HL-60/S4 (cell line): ENCODE data around the gene ZNF300.

Experiments used
- in situ Hi-C: fragments of 300-500 bp; cut with MboI; formaldehyde crosslinking; loops from 2 replicates; pipeline ENCODE4 v1.14.3; 2022; ENCODE audit warnings: low sequenced_read_pairs

ZNF300 gene

DNA sequence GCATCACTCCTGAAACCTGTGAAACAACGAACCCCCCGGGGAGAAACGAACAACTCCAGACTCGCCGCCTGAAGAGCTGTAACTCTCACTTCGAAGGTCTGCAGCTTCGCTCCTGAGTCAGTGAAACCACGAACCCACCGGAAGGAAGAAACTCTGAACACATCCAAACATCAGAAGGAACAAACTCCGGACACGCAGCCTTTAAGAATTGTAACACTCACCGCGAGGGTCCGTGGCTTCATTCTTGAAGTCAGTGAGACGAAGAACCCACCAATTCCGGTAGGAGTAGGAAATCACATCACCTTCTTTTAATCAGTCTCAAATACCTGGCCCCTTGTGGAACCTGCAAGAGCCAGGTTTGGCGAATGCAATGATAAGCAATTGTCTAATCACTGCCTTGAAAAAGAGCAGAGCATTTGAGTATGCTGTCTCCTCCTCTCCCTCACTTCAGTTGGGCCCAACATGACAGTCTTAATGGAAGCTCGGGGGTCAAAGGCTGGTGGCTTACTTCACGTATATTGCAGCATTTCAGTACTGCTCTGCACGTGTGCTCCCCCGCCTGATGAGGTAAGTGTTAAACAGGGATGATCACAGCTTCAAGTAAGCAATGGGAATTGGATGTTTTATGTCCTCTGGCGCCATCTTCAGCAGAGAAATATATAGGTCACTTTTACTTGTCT is 58.0 kb downstream of the ZNF300 start:
- in situ Hi-C loops: loop anchor here (5.0 to 10.0 kb wide), 2 partner anchors 284 to 392 kb away; no protein-coding TSS in a partner anchor

GRCh38 chr5:150846308-150846653 is 58.5 kb downstream of the ZNF300 start, which contains the start of gene IRGM:
IRGM (plus strand) TSS chr5:150846521; CDS start chr5:150848124, 1,603 bp downstream.
- in situ Hi-C loops: loop anchor here (5.0 to 10.0 kb wide), 2 partner anchors 284 to 391 kb away; no protein-coding TSS in a partner anchor

DNA sequence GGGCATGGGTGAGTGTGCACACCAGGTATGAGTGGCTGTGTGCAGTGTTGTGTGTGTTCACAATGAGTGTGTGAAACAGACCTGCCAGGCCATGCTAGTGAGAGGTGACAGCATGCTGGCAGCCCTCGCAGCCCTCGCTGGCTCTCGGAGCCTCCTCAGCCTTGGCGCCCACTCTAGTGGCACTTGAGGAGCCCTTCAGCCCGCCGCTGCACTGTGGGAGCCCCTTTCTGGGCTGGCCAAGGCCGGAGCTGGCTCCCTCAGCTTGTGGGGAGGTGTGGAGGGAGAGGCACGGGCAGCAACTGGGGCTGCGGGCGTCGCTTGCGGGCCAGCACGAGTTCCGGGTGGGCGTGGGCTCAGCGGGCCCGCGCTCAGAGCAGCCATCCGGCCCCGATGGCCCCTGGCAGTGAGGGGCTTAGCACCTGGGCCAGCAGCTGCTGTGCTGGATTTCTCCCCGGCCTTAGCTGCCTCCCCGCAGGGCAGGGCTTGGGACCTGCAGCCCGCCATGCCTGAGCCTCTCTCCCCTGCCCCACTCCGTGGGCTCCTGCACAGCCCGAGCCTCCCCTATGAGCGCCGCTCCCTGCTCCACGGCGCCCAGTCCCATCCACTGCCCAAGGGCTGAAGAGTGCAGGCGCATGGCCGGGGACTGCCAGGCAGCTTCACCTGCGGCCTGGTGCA is 59.5 kb downstream of the ZNF300 start:
- in situ Hi-C loops: loop anchor here (5.0 to 10.0 kb wide), 2 partner anchors 283 to 391 kb away; no protein-coding TSS in a partner anchor
